Liver (tissue), 9 donors: ENCODE data around the gene CUL1. TPM values are rescaled to one million over a fixed set of nuclear protein-coding genes. Genes with fewer than 3 reads are reported as not detected.

Source experiments
- DNase-seq: peaks from one replicate; pipeline ENCODE4 v3.0.0-alpha.2; 2017; ENCODE audit warnings: low spot score
- H3K27ac ChIP-seq, 2 donors: one replicate each; pipeline ENCODE4 v1.7.0; 2013; ENCODE audit warnings: inconsistent platforms in 2 of 2, low read length in 2 of 2, control low read depth in 1 of 2, low read depth in 1 of 2, mild to moderate bottlenecking in 1 of 2
- H3K27me3 ChIP-seq, 4 donors: one replicate each; pipeline versions ENCODE4 v1.6.1 to v1.7.0; 2013; ENCODE audit warnings: low read length in 3 of 4, inconsistent platforms in 1 of 4, mild to moderate bottlenecking in 1 of 4, moderate library complexity in 1 of 4; ENCODE audit not compliant: control insufficient read depth in 4 of 4, insufficient read depth in 4 of 4
- H3K36me3 ChIP-seq, 4 donors: one replicate each; pipeline versions ENCODE4 v1.6.1 to v1.7.0; 2013; ENCODE audit warnings: low read length in 3 of 4, mild to moderate bottlenecking in 3 of 4, low read depth in 1 of 4, moderate library complexity in 1 of 4; ENCODE audit not compliant: control insufficient read depth in 4 of 4, insufficient read depth in 3 of 4
- H3K4me1 ChIP-seq, 4 donors: one replicate each; pipeline versions ENCODE4 v1.6.1 to v1.7.0; 2013; ENCODE audit warnings: low read length in 3 of 4, mild to moderate bottlenecking in 3 of 4, moderate library complexity in 1 of 4; ENCODE audit not compliant: control insufficient read depth in 4 of 4, insufficient read depth in 4 of 4
- H3K4me3 ChIP-seq, 3 donors: one replicate each; pipeline versions ENCODE4 v1.6.1 to v1.7.0; 2013; ENCODE audit warnings: low read length in 3 of 3, control low read depth in 1 of 3, low read depth in 1 of 3, mild to moderate bottlenecking in 1 of 3
- H3K9ac ChIP-seq, 2 donors: one replicate each; pipeline ENCODE4 v1.7.0; 2013; ENCODE audit warnings: low read length in 2 of 2, mild to moderate bottlenecking in 2 of 2, moderate library complexity in 2 of 2, control low read depth in 1 of 2, low read depth in 1 of 2
- H3K9me3 ChIP-seq, 4 donors: one replicate each; pipeline versions ENCODE4 v1.6.1 to v1.7.0; 2013; ENCODE audit warnings: low read length in 3 of 4; ENCODE audit not compliant: control insufficient read depth in 4 of 4
- ATF3 ChIP-seq: IDR thresholded peaks from 2 replicates; pipeline ENCODE4 v1.6.1; 2016; ENCODE audit warnings: antibody characterized with exemption
- CTCF ChIP-seq: fragments of 150-350 bp; IDR thresholded peaks from 2 replicates; pipeline ENCODE4 v1.5.1; 2017; ENCODE audit warnings: improper control_type of control experiment, low read depth, low read length; ENCODE audit not compliant: missing input control
- EGR1 ChIP-seq, 2 donors: IDR thresholded peaks; 2 replicates each; pipeline ENCODE4 v1.6.1; 2016 to 2018; ENCODE audit warnings: antibody characterized with exemption in 2 of 2, low read depth in 2 of 2
- FOXA1 ChIP-seq: IDR thresholded peaks from 2 replicates; pipeline ENCODE4 v1.6.1; 2016; ENCODE audit warnings: antibody characterized with exemption
- FOXA2 ChIP-seq: IDR thresholded peaks from 2 replicates; pipeline ENCODE4 v1.6.1; 2016; ENCODE audit warnings: antibody characterized with exemption
- GABPA ChIP-seq, 2 donors: IDR thresholded peaks in 1 of 2; conservative IDR thresholded peaks in 1 of 2; 2 replicates each; pipeline ENCODE4 v1.6.1; 2016; ENCODE audit warnings: antibody characterized with exemption in 2 of 2, mild to moderate bottlenecking in 1 of 2, moderate library complexity in 1 of 2
- HNF4A ChIP-seq, 2 donors: conservative IDR thresholded peaks; 2 replicates each; pipeline ENCODE4 v1.6.1; 2016; ENCODE audit warnings: antibody characterized with exemption in 2 of 2, mild to moderate bottlenecking in 2 of 2
- HNF4G ChIP-seq: IDR thresholded peaks from 2 replicates; pipeline ENCODE4 v1.6.1; 2016; ENCODE audit warnings: antibody characterized with exemption
- JUND ChIP-seq, 2 donors: IDR thresholded peaks; 2 replicates each; pipeline ENCODE4 v1.6.1; 2016; ENCODE audit warnings: antibody characterized with exemption in 2 of 2
- MAX ChIP-seq: IDR thresholded peaks from 2 replicates; pipeline ENCODE4 v1.6.1; 2016; ENCODE audit warnings: antibody characterized with exemption
- NR2F2 ChIP-seq: IDR thresholded peaks from 2 replicates; pipeline ENCODE4 v1.6.1; 2016; ENCODE audit warnings: antibody characterized with exemption
- RAD21 ChIP-seq, 2 donors: IDR thresholded peaks; 2 replicates each; pipeline ENCODE4 v1.6.1; 2016; ENCODE audit warnings: antibody characterized with exemption in 2 of 2, mild to moderate bottlenecking in 2 of 2
- REST ChIP-seq: IDR thresholded peaks from 2 replicates; pipeline ENCODE4 v1.6.1; 2016; ENCODE audit warnings: antibody characterized with exemption, mild to moderate bottlenecking
- RXRA ChIP-seq, 2 donors: IDR thresholded peaks; 2 replicates each; pipeline ENCODE4 v1.6.1; 2017 to 2018; ENCODE audit warnings: antibody characterized with exemption in 2 of 2, mild to moderate bottlenecking in 1 of 2
- YY1 ChIP-seq: IDR thresholded peaks from 2 replicates; pipeline ENCODE4 v1.6.1; 2016; ENCODE audit warnings: antibody characterized with exemption, mild to moderate bottlenecking
- ZBTB33 ChIP-seq: IDR thresholded peaks from 2 replicates; pipeline ENCODE4 v1.6.1; 2016; ENCODE audit warnings: antibody characterized with exemption
- WGBS: extraction: QIAGEN DNeasy Blood & Tissue Kit; methylation state at CpG from one replicate; pipeline ENCODE4 v1.1.7; 2013; 5-methylcytosine and 5-hydroxymethylcytosine counted together
- polyA plus RNA-seq, 2 donors: library from polyadenylated mRNA; stranded (reverse) in 1 of 2; unstranded in 1 of 2; fragments of 200-250 nt in 1 of 2; fragments of >200 nt in 1 of 2; fragmentation: Nextera tagmentation in 1 of 2; extraction: Ambion mirVana in 1 of 2; gene quantifications; one replicate each; pipeline versions ENCODE4 v1.2.1 to v1.2.3, GENCODE V29; 2013 to 2015
- total RNA-seq, 2 donors: library from RNA; depleted of rRNA; stranded (reverse); fragments of >200 nt; gene quantifications; one replicate each; pipeline ENCODE4 v1.2.3, GENCODE V29; 2014
- donor health status: healthy.
- donor health status: healthy.
- donor health status: healthy.
- donor health status: healthy.
- donor health status: healthy.

The CUL1 gene
- total and polyA plus RNA-seq, 4 donors, result 21.7 to 56.7 (median 26.7) TPM

- Histone ChIP-seq H3K4me1 (no peaks in the 10 kb centered on the region), H3K9me3 (no peaks in the 10 kb centered on the region), H3K9ac (no peak overlapping the region), H3K36me3 (no peaks in the 10 kb centered on the region), H3K27me3 (no peaks in the 10 kb centered on the region), H3K27ac (no peak overlapping the region), H3K4me3 (no peak overlapping the region)
- no peak for DNase-seq
- 97% methylated on average over 4 of the region's 4 CpGs for WGBS
- no peak for TF ChIP-seq FOXA2
- TF ChIP-seq HNF4G, result no peak
- TF ChIP-seq REST, result no peak
- no peak for TF ChIP-seq MAX
- no peak for TF ChIP-seq ZBTB33
- TF ChIP-seq RAD21 (IDR thresholded peaks at IDR 0.05), result no peak
- no peak for TF ChIP-seq FOXA1
- TF ChIP-seq CTCF, result no peak
- no peak for TF ChIP-seq GABPA (IDR thresholded peaks at IDR 0.05 in 1 of 2, conservative IDR thresholded peaks at IDR 0.05 in 1 of 2)
- no peak for TF ChIP-seq EGR1 (IDR thresholded peaks at IDR 0.05; ENCODE audit: low read depth in 2 of 2)
- no peak for TF ChIP-seq ATF3
- no peak for TF ChIP-seq HNF4A (conservative IDR thresholded peaks at IDR 0.05)
- no peak for TF ChIP-seq RXRA (IDR thresholded peaks at IDR 0.05)
These were observed 137.2 kb downstream of the CUL1 start for GRCh38 chr7:148835854-148836253.

- H3K36me3 ChIP-seq, result no peaks in the 10 kb centered on the region
- no peak overlapping the region for H3K4me3 ChIP-seq
- H3K9ac ChIP-seq, result no peak overlapping the region
- H3K27ac ChIP-seq, result no peak overlapping the region
- no peaks in the 10 kb centered on the region for H3K4me1 ChIP-seq
- no peak for TF ChIP-seq NR2F2
- no peak for TF ChIP-seq YY1
- TF ChIP-seq ZBTB33, result no peak
- TF ChIP-seq CTCF, result no peak
- TF ChIP-seq MAX, result no peak
- TF ChIP-seq JUND (IDR thresholded peaks at IDR 0.05), result no peak
- no peak for DNase-seq
- no peaks in the 10 kb centered on the region for H3K9me3 ChIP-seq
- WGBS, result 77% methylated on average over 2 of the region's 2 CpGs
- no peaks in the 10 kb centered on the region for H3K27me3 ChIP-seq
These were observed 140.2 kb downstream of the CUL1 start for GRCh38 chr7:148838905-148839304.
